BLaER1 (cell line): ENCODE measurements around the gene MYOCD.
A peak's percentile ranks its signal among the peaks of the same experiment; 100 is the strongest.
"Not testable (repeated sequence)": the region's sequence is repeated elsewhere in the genome, so short reads cannot be mapped to it uniquely, and the experiment has no call there.

Source experiments
- H3K27ac ChIP-seq: shearing (Covaris generic); formaldehyde crosslinking; 2 replicates; pipeline ENCODE4 v1.8.1; 2022
- H3K27me3 ChIP-seq: shearing (Covaris generic); formaldehyde crosslinking; 2 replicates; pipeline ENCODE4 v1.8.1; 2022
- H3K36me3 ChIP-seq: shearing (Covaris generic); formaldehyde crosslinking; 2 replicates; pipeline ENCODE4 v1.8.1; 2022
- H3K4me1 ChIP-seq: shearing (Covaris generic); formaldehyde crosslinking; 2 replicates; pipeline ENCODE4 v1.8.1; 2022
- H3K4me2 ChIP-seq: shearing (Covaris generic); formaldehyde crosslinking; 2 replicates; pipeline ENCODE4 v1.8.1; 2022
- H3K4me3 ChIP-seq: shearing (Covaris generic); formaldehyde crosslinking; 2 replicates; pipeline ENCODE4 v1.8.1; 2022
- H3K9ac ChIP-seq: shearing (Covaris generic); formaldehyde crosslinking; 2 replicates; pipeline ENCODE4 v1.8.1; 2022
- H3K9me3 ChIP-seq: shearing (Covaris generic); formaldehyde crosslinking; 2 replicates; pipeline ENCODE4 v1.8.1; 2022
- H4K20me1 ChIP-seq: shearing (Covaris generic); formaldehyde crosslinking; 2 replicates; pipeline ENCODE4 v1.8.1; 2022
- Cebpa-rat ChIP-seq: shearing (Covaris generic); IDR thresholded peaks from 2 replicates; pipeline ENCODE4 v1.8.1; 2022

MYOCD gene

GRCh38 chr17:12627177-12627629 is 38.5 kb upstream of the MYOCD start:
- no peaks in the 10 kb centered on the region for H3K27me3 ChIP-seq
- no peak for TF ChIP-seq Cebpa-rat
- H4K20me1 ChIP-seq: no peaks in the 10 kb centered on the region
- no peak overlapping the region for H3K9ac ChIP-seq
- no peak overlapping the region for H3K27ac ChIP-seq
- H3K9me3 ChIP-seq: no peaks in the 10 kb centered on the region
- H3K4me1 ChIP-seq: no peaks in the 10 kb centered on the region
- H3K4me3 ChIP-seq: no peak overlapping the region
- no peaks in the 10 kb centered on the region for H3K36me3 ChIP-seq
- no peak overlapping the region for H3K4me2 ChIP-seq

GRCh38 chr17:12627781-12628451 is 37.8 kb upstream of the MYOCD start:
- TF ChIP-seq Cebpa-rat: no peak
- H3K4me1 ChIP-seq: no peaks in the 10 kb centered on the region
- H3K4me2 ChIP-seq: no peak overlapping the region
- H3K9ac ChIP-seq: no peak overlapping the region
- H3K4me3 ChIP-seq: no peak overlapping the region
- no peaks in the 10 kb centered on the region for H3K36me3 ChIP-seq
- no peak overlapping the region for H3K27ac ChIP-seq
- no peaks in the 10 kb centered on the region for H3K27me3 ChIP-seq
- H3K9me3 ChIP-seq: no peaks in the 10 kb centered on the region
- H4K20me1 ChIP-seq: no peaks in the 10 kb centered on the region

GRCh38 chr17:12631076-12631475 is 34.6 kb upstream of the MYOCD start:
- no peak overlapping the region for H3K4me3 ChIP-seq
- H4K20me1 ChIP-seq: no peaks in the 10 kb centered on the region
- no peak overlapping the region for H3K27ac ChIP-seq
- TF ChIP-seq Cebpa-rat: no peak
- 0 out of 2 replicates have a peak, but pooled peaks cover 5% of the 10 kb centered on the region for H3K4me1 ChIP-seq
- no peaks in the 10 kb centered on the region for H3K27me3 ChIP-seq
- H3K36me3 ChIP-seq: no peaks in the 10 kb centered on the region
- no peak overlapping the region for H3K9ac ChIP-seq
- no peak overlapping the region for H3K4me2 ChIP-seq
- H3K9me3 ChIP-seq: no peaks in the 10 kb centered on the region

GRCh38 chr17:12632785-12633184 is 32.9 kb upstream of the MYOCD start:
- no peaks in the 10 kb centered on the region for H3K9me3 ChIP-seq
- no peaks in the 10 kb centered on the region for H4K20me1 ChIP-seq
- no peak overlapping the region for H3K4me2 ChIP-seq
- no peak overlapping the region for H3K9ac ChIP-seq
- no peak overlapping the region for H3K27ac ChIP-seq
- H3K4me3 ChIP-seq: no peak overlapping the region
- H3K36me3 ChIP-seq: no peaks in the 10 kb centered on the region
- H3K4me1 ChIP-seq: 0 out of 2 replicates have a peak, but pooled peaks cover 5% of the 10 kb centered on the region
- H3K27me3 ChIP-seq: no peaks in the 10 kb centered on the region
- no peak for TF ChIP-seq Cebpa-rat

- H3K27ac ChIP-seq: no peak overlapping the region
Observed at GRCh38 chr17:12634789-12635414, 30.8 kb upstream of the MYOCD start.

DNA sequence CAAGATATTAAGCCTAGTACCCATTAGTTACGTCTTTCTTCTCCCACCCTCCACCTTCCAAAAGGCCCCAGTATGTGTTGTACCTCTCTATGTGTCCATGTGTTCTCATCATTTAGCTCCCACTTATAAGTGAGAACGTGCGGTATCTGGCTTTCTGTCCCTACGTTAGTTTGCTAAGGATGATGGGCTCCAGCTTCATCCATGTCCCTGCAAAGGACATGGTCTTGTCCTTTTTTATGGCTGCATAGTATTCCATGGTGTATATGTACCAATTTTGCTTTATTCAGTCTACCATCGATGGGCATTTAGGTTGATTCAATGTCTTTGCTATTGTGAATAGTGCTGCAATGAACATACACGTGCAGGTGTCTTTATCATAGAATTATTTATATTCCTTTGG is 29.7 kb upstream of the MYOCD start:
- not testable (repeated sequence) for H3K4me1 ChIP-seq, H3K36me3 ChIP-seq, H3K27me3 ChIP-seq, H4K20me1 ChIP-seq, H3K4me3 ChIP-seq, H3K9me3 ChIP-seq, H3K4me2 ChIP-seq, H3K9ac ChIP-seq, H3K27ac ChIP-seq

More at GRCh38 chr17:12634789-12635414, 30.8 kb upstream of the MYOCD start:
- H3K27me3 ChIP-seq: no peaks in the 10 kb centered on the region
- H3K9me3 ChIP-seq: no peaks in the 10 kb centered on the region
- 0 out of 2 replicates have a peak, but pooled peaks cover 5% of the 10 kb centered on the region for H3K4me1 ChIP-seq
- H3K36me3 ChIP-seq: no peaks in the 10 kb centered on the region
- TF ChIP-seq Cebpa-rat: no peak
- no peak overlapping the region for H3K4me3 ChIP-seq
- peak overlapping the region; percentile 22; the same call in 1 of the 2 replicates for H3K4me2 ChIP-seq
- H4K20me1 ChIP-seq: no peaks in the 10 kb centered on the region
- H3K9ac ChIP-seq: no peak overlapping the region

- Histone ChIP-seq H3K4me2 (no peak overlapping the region), H3K36me3 (no peaks in the 10 kb centered on the region), H3K27ac (no peak overlapping the region), H3K4me3 (no peak overlapping the region), H3K4me1 (0 out of 2 replicates have a peak, but pooled peaks cover 5% of the 10 kb centered on the region), H3K9me3 (no peaks in the 10 kb centered on the region), H3K27me3 (no peaks in the 10 kb centered on the region), H3K9ac (no peak overlapping the region), H4K20me1 (no peaks in the 10 kb centered on the region)
- TF ChIP-seq Cebpa-rat: no peak
Observed at GRCh38 chr17:12637015-12637414, 28.7 kb upstream of the MYOCD start.

DNA sequence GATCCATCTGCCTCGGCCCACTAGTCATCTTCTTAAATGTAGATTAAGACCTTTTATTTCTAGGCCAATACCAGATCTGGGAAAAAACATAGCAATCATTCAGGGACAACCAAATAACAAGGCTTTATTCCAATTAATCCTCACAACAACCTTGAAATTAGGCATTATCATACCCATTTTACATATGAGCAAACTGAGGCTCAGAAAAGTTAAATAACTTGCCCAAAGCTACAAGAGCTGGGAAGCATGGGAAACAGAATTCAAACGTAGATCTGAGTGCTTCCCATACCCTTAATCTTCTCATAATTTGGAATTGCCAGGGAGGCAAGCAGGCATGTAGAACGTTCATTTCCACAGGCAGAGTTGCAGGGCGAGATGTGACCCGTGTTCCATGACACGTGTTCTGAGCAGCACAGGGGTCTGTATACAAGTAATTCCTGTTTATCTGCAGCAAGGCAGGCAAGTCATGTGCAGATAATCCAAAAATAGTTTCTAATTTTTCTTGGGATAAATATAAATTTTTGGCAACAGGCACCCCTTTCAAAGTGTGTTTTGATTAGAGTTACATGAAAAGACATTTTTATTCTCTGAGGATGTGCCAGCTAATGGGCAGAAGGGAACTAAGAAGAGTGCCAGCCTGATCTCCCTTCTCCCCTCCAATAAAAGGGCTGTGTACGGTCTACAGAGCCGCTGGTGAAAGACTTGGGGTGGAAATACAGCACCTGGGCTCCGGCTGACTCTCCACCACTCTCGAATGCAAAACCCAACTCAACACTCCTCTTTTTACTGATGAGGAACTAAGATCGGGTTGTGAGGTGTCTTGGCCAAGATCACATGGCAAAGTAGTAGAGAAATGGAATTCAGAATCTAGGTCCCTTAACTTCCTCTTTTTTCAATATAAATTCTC is 27.7 kb upstream of the MYOCD start:
- Histone ChIP-seq H3K4me2 (no peak overlapping the region), H3K27me3 (no peaks in the 10 kb centered on the region), H3K27ac (no peak overlapping the region), H3K36me3 (no peaks in the 10 kb centered on the region), H3K4me3 (no peak overlapping the region), H3K9ac (no peak overlapping the region), H3K9me3 (no peaks in the 10 kb centered on the region), H4K20me1 (no peaks in the 10 kb centered on the region), H3K4me1 (0 out of 2 replicates have a peak, but pooled peaks cover 5% of the 10 kb centered on the region)
- TF ChIP-seq Cebpa-rat: no peak

- Histone ChIP-seq H3K27ac (no peak overlapping the region), H4K20me1 (no peaks in the 10 kb centered on the region), H3K4me1 (no peaks in the 10 kb centered on the region), H3K27me3 (no peaks in the 10 kb centered on the region), H3K4me2 (no peak overlapping the region), H3K9me3 (no peaks in the 10 kb centered on the region), H3K36me3 (no peaks in the 10 kb centered on the region), H3K4me3 (no peak overlapping the region), H3K9ac (no peak overlapping the region)
- TF ChIP-seq Cebpa-rat: no peak
Observed at GRCh38 chr17:12640364-12640763, 25.3 kb upstream of the MYOCD start.

DNA sequence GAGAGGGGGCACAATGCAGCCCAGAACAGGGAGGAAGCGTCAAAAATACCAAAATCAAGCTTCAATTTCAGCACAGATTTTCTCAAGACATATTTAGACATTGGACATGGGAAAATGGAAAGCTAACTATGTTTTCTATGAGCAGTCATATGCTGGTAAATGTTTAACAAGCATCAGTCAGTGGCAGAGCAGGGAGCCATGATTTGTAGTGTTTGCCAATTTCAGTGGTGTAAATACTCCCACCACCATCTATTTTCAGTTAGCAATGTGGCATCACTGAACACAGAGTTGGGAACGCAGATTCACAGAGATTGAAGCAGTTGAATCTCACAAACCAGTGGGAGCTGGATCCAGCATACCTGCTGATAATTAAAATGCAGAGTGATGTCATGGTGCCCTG is 24.6 kb upstream of the MYOCD start:
- H3K36me3 ChIP-seq: no peaks in the 10 kb centered on the region
- H3K4me2 ChIP-seq: no peak overlapping the region
- H4K20me1 ChIP-seq: no peaks in the 10 kb centered on the region
- no peaks in the 10 kb centered on the region for H3K27me3 ChIP-seq
- no peak overlapping the region for H3K27ac ChIP-seq
- no peak overlapping the region for H3K4me3 ChIP-seq
- no peak overlapping the region for H3K9ac ChIP-seq
- no peak for TF ChIP-seq Cebpa-rat
- H3K9me3 ChIP-seq: no peaks in the 10 kb centered on the region
- no peaks in the 10 kb centered on the region for H3K4me1 ChIP-seq
